GM18909 (cell line): ENCODE data around the gene MLC1.

Source experiments
- ATAC-seq: cut with Tn5 transposase; IDR thresholded peaks from one replicate; pipeline ENCODE4 v1.9.1; 2021; ENCODE audit warnings: mild to moderate bottlenecking; ENCODE audit not compliant: unreplicated experiment, poor library complexity

The MLC1 gene

DNA sequence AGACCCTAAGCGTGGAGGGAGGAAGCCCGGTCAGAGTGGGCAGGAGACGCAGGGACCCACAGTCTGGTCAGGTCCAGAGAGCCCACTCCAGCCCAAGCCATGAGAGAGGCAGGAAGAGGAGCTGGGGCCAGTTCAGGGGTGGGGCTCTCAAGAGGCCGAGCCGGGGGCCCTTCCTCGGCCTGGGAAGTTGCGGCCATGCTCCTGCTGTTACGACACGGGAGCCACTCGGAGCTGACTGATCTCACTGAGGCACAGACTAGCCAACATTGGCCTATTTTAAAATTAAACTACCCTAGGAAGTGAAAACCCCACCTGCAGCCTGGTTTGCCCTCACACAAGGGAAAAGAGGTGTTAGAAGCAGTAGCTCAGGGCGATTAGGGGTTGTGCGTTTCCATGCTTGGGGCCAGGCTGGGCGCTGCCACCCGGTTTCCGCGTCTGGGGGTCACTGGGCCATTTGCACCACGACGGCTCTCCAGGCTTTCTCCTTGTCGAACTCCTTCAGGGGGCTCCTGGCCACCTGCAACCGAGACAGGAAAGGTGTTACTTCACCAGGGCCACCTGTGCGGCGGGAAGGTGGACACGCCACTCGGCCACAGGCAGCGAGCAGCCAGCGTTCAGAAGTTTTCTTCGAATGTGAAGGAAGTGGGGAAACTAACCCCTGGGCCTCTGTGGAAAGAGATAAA is 23.9 kb downstream of the MLC1 start:
- no peak for ATAC-seq

DNA sequence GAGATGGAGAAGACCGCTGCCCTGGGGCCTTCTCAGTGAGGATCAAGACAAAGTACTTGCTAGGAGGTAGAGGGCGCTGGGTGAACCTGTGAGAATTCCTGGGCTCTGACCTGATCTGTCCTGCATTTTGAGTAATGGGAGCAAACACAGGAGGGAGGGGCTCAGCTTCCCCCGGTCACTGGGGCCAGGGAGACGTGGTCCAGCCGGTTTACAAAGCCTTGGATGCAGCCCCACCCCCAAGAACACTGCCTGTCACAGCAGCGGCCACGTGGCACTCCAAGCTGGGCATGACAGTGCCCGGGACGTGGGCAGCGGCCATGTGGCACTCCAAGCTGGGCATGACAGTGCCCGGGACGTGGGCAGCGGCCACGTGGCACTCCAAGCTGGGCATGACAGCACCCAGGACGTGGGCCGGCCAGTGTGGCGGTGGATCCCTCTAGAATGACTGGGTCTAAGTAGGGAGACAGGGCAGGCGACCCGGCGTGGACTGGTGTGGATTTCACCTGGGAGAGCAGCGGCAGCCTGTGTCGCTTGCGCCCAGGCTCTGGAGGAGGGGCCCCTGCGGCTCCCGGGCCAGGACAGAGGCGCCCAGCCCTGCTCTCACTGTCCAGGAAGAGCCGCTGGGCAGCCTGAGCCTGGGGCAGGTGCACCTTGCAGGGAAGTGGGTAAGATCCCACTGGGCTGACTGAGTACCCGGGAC is 24.6 kb downstream of the MLC1 start:
- ATAC-seq: no peak

- ATAC-seq: no peak
These were observed 25.4 kb downstream of the MLC1 start for GRCh38 chr22:50059881-50060262.

GRCh38 chr22:50058906-50059880 is 26.0 kb downstream of the MLC1 start:
- ATAC-seq: no peak

DNA sequence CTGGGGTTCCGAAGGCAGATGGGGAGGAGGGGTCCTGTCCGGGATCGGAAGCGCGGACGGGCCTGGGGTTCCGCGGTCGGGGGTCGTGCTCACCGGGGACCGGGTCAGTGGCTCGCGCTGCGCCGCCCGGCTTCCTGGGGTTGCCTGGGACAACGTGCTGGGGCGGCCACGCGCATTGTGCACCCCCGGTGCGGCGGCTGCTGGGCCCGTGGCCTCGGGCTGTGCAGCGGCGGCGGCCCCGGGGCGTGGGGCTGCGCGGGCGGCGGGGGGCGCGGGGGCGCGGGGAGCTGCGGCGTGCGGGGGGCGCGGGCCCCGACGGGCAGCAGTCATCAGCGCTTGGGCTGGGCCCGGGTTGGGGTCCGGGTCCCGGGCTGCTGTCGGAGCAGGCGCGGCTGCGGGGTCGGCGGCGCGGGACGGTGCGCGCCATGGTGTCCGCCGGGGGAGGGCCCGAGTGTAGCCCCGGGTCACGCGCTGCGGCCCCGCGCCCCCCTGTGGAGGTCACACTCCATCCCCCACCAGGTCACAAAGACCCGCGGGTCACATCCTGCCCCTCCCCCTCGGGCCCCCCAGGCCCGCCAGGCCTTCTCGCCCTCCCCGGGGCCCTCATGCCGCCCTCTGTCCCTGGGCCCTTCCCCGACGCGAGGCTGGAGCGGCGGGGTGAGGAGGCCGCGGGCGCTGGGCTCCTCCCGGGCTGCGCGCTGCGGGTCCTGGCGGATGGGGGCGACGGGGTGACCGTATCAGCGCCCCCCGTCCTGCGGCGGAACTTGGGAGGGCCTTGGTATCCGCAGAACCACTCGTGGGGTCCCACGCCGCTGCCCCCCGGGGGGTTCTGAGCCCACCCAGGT is 26.9 kb downstream of the MLC1 start, which contains the start of gene TTLL8:
TSS of gene TTLL8 (minus strand) at position 238 of the 845 bp plus-strand sequence.
- ATAC-seq: no peak

DNA sequence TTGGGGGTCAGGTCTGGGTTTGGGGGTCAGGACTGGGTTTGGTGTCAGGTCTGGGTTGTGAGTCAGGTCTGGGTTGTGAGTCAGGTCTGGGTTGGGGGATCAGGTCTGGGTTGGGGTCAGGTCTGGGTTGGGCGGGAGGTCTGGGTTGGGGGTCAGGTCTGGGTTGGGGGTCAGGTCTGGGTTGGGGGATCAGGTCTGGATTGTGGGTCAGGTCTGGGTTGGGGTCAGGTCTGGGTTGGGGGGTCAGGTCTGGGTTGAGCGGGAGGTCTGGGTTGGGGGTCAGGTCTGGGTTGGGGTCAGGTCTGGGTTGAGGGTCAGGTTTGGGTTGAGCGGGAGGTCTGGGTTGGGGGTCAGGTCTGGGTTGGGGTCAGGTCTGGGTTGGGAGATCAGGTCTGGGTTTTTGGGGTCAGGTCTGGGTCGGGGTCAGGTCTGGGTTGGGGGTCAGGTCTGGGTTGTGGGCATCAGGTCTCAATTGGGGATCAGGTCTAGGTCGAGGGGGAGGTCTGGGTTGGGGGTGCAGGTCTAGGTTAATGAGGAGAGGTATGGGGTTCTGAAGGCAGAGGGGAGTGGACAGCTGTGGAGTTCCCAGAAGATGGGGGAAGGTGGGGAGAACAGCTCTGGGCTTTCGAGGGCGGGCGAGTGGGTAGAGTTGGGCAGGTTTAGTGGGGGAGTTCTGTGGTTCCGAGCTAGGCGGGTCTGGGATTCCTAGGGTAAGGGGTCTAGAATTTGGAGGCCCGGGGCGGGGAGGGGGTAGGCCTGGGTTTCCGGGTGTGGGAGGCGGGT is 27.8 kb downstream of the MLC1 start:
- no peak for ATAC-seq

DNA sequence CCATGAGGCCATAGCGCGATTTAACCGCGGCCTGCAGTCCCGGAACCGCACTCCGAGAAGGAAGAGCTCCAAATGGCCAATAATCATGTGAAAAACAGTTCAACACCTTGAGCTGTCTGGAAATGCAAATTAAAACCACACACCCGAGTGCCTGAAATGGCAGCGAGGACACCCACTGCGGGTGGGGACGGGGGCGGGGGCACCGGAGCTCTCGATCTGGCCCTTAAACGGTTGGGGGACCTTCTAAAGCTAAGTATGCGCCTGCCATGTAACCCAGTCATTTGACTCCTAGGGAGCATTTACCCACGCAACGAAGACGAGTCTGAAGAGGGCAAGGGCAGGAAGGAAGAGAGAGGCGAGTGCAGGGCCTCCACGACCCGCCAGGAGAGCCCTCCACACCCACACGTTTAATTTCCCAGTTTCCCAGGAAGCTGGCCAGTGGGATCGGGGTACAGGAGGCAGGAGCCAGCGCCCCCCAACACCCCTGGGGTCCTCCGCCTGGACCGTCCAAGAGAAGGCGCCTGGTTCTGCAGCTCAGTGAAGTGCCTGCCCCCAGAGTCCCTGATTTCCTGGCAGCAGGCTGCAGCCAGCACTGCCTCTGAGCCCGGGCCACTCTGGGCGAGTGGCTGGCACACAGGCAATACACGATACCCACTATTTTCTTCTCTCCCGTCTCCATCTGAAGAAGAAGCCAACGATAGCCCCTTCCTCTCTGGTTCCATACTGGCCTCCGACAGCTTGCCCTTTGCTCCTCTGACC is 28.8 kb downstream of the MLC1 start:
- ATAC-seq: no peak

- no peak for ATAC-seq
These were observed 31.4 kb downstream of the MLC1 start for GRCh38 chr22:50053861-50054260.

DNA sequence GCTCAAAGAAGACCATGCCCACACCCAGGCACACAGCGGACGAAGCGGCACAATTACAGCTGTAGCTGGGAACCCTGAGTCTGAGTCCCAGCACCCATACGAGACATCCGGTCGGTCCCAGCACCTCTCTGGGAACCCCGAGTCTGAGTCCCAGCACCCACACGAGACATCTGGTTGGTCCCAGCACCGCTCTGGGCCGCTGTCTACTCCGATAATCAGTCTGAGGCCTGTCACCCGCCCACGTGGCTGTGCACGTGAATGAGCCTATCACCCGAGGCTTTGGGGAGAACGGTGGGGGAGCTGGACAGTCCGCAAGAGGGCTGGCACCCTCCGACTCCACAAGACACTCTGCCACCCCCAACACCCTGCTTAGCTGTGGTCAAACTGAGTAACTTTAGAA is 33.3 kb downstream of the MLC1 start:
- ATAC-seq: no peak

DNA sequence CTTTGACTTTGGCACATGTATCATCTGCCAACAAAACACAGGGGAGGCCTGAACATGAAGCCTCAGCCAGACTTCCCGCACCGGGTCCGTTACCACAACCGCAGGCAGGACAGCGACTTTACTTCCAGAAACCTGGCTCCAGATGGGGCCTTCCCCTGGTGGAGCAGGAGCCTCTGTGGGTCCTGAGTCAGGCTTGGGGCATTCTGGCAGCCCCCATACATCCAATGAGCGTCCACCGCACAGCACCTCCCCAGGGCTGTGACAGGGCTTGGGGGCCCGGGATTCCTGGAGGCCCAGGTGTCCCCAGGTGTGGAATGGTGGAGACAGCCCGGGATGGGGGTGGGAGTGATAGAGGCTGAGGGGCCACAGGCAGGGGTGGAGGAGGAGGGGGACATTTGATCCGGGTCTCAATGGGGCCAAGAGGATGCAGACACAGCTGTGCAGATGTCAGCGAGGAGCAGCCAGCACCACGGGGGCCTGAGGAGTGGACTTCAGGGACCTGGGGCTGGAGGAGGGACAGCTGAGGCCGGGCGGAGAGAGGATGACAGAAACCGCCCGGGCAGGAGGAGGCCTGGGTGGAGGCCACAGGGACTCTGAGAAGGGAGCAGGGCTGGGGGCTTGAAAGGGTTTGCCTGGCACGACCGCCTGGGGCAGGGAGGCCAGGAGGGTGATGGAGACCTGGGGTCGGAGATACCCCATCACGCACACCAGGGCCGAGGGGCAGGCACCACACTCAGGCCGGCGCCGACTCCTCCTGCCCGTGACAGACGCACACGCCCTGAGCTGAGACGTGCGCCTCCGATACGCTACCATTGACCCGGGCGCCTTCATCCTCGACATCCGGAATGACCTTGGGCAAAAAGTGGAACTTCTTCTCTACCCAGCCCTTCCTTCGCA is 35.7 kb downstream of the MLC1 start:
- ATAC-seq: no peak

DNA sequence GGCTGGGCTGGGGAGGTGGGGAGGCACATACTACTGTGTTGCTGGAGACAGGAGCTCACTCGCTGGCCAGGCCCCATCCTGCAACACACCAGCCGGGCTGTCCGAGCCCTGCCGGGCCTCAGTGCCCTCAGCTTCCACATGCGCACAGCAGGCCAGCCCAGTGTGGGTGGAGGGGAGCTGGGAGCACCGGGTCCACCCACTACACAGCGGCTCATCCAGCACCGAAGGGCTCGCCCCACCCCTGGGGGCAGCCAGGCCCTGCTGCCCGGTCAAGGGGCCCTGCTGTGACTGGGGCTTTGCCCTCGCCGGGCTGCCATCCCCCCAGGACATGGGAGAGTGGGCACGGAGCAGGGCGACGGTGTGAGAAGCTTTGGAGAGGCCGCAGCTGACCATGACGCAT is 36.4 kb downstream of the MLC1 start:
- ATAC-seq: no peak

DNA sequence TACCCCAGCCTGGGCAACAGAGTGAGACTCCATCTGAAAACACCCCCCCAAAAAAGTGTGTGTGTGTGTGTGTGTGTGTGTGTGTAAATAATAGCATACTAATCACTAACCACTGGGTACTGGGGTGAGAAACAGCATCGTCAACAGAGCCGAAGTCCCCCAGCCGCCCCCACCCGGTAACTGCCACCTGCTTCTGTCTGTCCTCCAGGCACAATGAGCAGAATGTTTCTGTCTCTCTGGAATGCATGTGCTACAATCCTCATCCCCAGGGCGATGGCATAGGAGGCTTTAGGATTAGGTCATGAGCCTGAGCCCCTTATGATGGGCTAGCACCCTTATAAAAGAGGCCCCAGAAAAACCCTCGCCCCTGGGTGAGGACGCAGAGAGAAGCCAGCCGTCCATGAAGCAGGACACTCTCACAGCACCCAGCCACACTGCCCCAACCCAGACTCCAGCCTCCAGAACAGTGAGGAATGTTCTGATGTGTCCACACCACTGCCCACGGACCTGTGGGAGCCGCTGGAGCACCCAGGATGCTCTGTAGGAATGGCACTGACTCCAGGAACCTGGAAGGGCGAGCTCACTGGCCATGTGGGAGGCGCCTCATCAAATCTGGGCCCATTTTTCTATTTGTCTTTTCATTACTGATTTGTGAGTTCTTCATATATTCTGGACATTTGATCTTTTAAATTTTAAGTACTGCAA is 37.0 kb downstream of the MLC1 start:
- no peak for ATAC-seq

DNA sequence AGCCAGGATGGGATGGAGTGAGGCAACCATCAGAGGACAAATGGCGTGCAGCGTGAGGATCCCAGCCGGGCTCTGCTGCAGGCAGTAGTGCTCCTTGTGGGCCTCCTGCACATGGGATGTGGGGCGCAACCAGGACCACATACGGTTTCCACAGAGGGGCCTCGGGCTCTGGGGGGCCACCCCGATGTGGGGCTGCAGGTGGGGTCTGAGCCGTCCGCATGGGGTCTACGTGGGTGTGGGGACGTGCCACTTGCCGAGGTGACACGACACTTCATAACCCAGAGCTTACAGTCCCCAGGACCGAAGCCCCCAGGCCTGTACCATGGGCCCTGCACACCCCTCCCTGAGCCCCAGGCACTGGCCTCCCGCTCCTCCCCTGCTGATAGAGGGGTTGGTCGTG is 37.9 kb downstream of the MLC1 start:
- no peak for ATAC-seq

DNA sequence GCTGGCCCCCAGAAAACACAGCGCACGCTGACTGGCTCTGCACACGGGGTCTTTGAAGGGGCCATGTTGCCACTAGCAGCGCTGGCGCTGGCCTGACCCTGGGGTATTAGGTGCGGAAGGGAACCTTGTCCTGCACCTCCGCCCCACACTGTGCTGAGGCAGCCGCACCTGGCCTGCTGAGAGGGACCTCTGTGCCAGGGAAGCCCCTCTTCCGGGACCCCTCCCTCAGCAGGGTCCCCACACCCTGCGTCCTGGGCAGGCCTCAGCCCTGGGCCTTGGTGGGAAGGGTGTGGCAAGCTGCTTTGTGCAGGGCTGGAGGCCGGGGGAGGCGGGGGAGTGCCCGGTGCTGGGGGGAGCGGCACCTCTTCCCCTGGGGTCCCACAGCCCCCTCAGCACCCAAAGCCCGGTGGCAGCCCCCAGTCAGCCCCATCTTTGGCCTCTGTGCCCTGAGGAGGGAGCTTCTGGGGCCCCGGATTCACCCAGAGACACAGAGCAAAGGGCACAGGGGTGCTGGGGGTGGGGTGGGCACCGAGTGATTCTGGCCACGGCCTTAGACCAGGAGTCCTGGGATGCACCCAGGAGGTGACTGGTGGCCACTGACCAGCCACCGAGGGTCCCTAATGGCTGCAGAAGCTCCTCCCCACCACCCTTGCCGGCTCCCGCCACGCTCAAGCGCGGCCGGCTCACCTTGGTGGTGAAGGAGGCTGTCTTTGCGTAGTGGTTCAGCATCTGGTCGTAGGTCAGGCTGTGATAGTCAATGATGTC is 38.6 kb downstream of the MLC1 start:
- no peak for ATAC-seq

- ATAC-seq: no peak
These were observed 39.2 kb downstream of the MLC1 start for GRCh38 chr22:50046019-50046415.
